Liver (tissue), 3 donors: Measurements from ENCODE around the gene TMTC1.

ENCODE experiments used
- GABPA ChIP-seq, 2 donors: IDR thresholded peaks in 1 of 2; conservative IDR thresholded peaks in 1 of 2; 2 replicates each; pipeline ENCODE4 v1.6.1; 2016; ENCODE audit warnings: antibody characterized with exemption in 2 of 2, mild to moderate bottlenecking in 1 of 2, moderate library complexity in 1 of 2
- JUND ChIP-seq, 2 donors: IDR thresholded peaks; 2 replicates each; pipeline ENCODE4 v1.6.1; 2016; ENCODE audit warnings: antibody characterized with exemption in 2 of 2
- TAF1 ChIP-seq: conservative IDR thresholded peaks from 2 replicates; pipeline ENCODE4 v1.6.1; 2016; ENCODE audit warnings: antibody characterized with exemption, mild to moderate bottlenecking
- TF ChIP-seq, protein P1 (sequence below): fragments of 150-350 bp; IDR thresholded peaks from 2 replicates; pipeline ENCODE4 v1.5.1; 2017; ENCODE audit warnings: improper control_type of control experiment, low read depth, low read length; ENCODE audit not compliant: missing input control
- TF ChIP-seq, protein P2 (sequence below): IDR thresholded peaks from 2 replicates; pipeline ENCODE4 v1.6.1; 2016; ENCODE audit warnings: antibody characterized with exemption
- donor health status: healthy.
- donor health status: healthy.

DNA sequence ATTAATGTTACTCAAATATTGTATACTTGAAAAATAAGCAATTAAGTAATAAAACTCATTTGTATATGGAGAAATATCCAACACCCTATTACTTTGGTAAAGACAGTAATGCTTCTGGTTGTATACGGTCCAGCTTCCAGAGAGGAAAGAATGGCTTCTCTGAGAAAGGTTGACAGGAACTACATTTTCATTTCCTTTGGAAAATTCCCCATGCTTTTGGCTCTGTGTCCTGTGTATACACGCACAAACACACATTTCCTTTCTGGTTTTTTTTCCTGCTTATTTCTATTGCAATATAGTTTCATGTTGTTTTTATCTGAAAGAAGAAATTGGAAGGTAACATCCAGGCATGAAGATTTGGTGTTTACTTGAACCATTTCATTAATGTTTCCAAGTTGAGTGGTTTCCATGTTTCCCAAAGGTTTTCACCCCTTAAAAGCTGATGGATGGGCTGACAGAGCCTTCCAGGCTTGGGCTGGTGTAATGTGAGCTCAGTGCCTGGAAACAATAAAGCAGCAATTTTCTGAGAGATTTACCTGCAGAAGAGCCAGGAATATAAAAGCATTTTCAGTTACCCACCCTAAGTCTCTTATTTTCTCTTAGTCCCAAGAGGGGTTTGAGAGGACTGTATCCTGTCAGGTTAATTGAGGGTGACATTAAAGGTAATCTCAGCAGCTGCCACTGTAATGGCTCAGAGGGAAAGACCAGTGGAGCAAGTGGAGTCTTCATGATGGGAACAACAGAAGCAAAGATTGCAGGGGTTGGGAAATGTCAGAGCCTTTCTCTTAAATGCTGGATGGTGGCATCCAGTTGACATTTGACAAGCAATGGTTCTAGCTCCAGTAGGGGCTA is 33.4 kb upstream of the TMTC1 start:
- TF ChIP-seq JUND (IDR thresholded peaks at IDR 0.05) (no peak), GABPA (IDR thresholded peaks at IDR 0.05 in 1 of 2, conservative IDR thresholded peaks at IDR 0.05 in 1 of 2) (no peak), TAF1 (no peak)
- TF ChIP-seq, protein P1, sequence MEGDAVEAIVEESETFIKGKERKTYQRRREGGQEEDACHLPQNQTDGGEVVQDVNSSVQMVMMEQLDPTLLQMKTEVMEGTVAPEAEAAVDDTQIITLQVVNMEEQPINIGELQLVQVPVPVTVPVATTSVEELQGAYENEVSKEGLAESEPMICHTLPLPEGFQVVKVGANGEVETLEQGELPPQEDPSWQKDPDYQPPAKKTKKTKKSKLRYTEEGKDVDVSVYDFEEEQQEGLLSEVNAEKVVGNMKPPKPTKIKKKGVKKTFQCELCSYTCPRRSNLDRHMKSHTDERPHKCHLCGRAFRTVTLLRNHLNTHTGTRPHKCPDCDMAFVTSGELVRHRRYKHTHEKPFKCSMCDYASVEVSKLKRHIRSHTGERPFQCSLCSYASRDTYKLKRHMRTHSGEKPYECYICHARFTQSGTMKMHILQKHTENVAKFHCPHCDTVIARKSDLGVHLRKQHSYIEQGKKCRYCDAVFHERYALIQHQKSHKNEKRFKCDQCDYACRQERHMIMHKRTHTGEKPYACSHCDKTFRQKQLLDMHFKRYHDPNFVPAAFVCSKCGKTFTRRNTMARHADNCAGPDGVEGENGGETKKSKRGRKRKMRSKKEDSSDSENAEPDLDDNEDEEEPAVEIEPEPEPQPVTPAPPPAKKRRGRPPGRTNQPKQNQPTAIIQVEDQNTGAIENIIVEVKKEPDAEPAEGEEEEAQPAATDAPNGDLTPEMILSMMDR, result no peak
- TF ChIP-seq, protein P2, sequence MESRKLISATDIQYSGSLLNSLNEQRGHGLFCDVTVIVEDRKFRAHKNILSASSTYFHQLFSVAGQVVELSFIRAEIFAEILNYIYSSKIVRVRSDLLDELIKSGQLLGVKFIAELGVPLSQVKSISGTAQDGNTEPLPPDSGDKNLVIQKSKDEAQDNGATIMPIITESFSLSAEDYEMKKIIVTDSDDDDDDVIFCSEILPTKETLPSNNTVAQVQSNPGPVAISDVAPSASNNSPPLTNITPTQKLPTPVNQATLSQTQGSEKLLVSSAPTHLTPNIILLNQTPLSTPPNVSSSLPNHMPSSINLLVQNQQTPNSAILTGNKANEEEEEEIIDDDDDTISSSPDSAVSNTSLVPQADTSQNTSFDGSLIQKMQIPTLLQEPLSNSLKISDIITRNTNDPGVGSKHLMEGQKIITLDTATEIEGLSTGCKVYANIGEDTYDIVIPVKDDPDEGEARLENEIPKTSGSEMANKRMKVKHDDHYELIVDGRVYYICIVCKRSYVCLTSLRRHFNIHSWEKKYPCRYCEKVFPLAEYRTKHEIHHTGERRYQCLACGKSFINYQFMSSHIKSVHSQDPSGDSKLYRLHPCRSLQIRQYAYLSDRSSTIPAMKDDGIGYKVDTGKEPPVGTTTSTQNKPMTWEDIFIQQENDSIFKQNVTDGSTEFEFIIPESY, result no peak
